M059J (cell line): ENCODE data around the gene STRN4. TPM values are rescaled to one million over a fixed set of nuclear protein-coding genes. Genes with fewer than 3 reads are reported as not detected.

ENCODE experiments used
- DNase-seq: peaks from one replicate; pipeline ENCODE4 v3.0.0-alpha.2; 2012; ENCODE audit warnings: low read depth
- total RNA-seq: library from RNA; depleted of rRNA; stranded (reverse); fragments of >200 nt; shearing (Covaris generic); gene quantifications from 2 replicates; pipeline ENCODE4 v1.2.3, GENCODE V29; 2014

The STRN4 gene
- total RNA-seq, 1 experiment from 2014 or later, result 78.1 TPM

- DNase-seq, result no peak
Observed at GRCh38 chr19:46726551-46726950, 19.7 kb downstream of the STRN4 start.

- no peak for DNase-seq
Observed at GRCh38 chr19:46725859-46726393, 20.3 kb downstream of the STRN4 start.

GRCh38 chr19:46725036-46725820 lies 21.0 kb downstream of the STRN4 start:
- no peak for DNase-seq

- no peak for DNase-seq
Observed at GRCh38 chr19:46724468-46724867, 21.8 kb downstream of the STRN4 start.

GRCh38 chr19:46723471-46723870 lies 22.8 kb downstream of the STRN4 start:
- no peak for DNase-seq

GRCh38 chr19:46723023-46723461 lies 23.2 kb downstream of the STRN4 start:
- DNase-seq, result no peak

- no peak for DNase-seq
Observed at GRCh38 chr19:46722421-46723022, 23.7 kb downstream of the STRN4 start.

GRCh38 chr19:46722004-46722380 lies 24.3 kb downstream of the STRN4 start:
- no peak for DNase-seq

GRCh38 chr19:46721269-46722003 lies 24.8 kb downstream of the STRN4 start:
- DNase-seq, result no peak

- DNase-seq, result no peak
Observed at GRCh38 chr19:46720503-46721239, 25.6 kb downstream of the STRN4 start.

GRCh38 chr19:46719629-46720502 lies 26.4 kb downstream of the STRN4 start:
- DNase-seq, result no peak

GRCh38 chr19:46718934-46719622 lies 27.2 kb downstream of the STRN4 start:
- DNase-seq, result no peak

GRCh38 chr19:46718157-46718933 lies 27.9 kb downstream of the STRN4 start:
- DNase-seq, result peak; percentile 57

GRCh38 chr19:46717716-46718143 lies 28.5 kb downstream of the STRN4 start:
- no peak for DNase-seq

GRCh38 chr19:46717034-46717715 lies 29.1 kb downstream of the STRN4 start, which contains the start of gene PRKD2:
Gene PRKD2, minus strand, starts transcription at chr19:46717114. Its CDS starts 744 bp downstream, at chr19:46716370.
- peak; percentile 75 for DNase-seq

GRCh38 chr19:46716672-46717033 lies 29.6 kb downstream of the STRN4 start:
- DNase-seq, result peak; percentile 28

GRCh38 chr19:46715975-46716671 lies 30.1 kb downstream of the STRN4 start:
- peak; percentile 39 for DNase-seq

GRCh38 chr19:46715620-46715974 lies 30.7 kb downstream of the STRN4 start:
- no peak for DNase-seq
